ENCODE data around the gene KIF6. TPM values are rescaled to one million over a fixed set of nuclear protein-coding genes. Genes with fewer than 3 reads are reported as not detected.

KIF6 gene
- total RNA-seq, 2 experiments from 2014 or later = not detected

DNA sequence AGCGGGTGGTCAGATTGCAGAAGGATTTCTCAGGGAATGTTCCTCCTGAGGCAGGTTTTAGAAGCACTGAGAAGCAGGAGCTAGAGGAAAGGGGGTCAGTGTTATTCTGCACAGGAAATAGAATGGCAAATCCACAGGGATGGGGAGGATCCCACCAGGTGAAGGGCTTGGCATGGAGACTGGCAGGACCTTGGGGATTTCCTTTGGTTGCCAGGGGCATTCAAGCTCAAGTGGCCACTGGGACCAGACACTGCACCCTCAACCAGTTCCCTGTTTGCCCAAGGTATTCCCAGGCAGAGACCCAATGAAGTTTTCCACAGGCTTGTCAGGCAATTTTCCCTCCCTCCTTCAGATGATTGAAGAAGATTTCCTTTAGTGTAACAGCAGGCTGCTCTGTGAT lies 279.5 kb downstream of the KIF6 start:
- H3K9me3 Mint-ChIP-seq = no peaks in the 10 kb centered on the region
- POLR2A ChIA-PET = no interaction called here
- no peak overlapping the region for H3K4me3 Mint-ChIP-seq
- no peak for DNase-seq
- no peaks in the 10 kb centered on the region for H3K4me1 Mint-ChIP-seq
- CTCF ChIA-PET = no interaction called here
- H3K27me3 Mint-ChIP-seq = peaks cover 2% of the 10 kb centered on the region
- H3K27ac Mint-ChIP-seq = no peak overlapping the region
- H3K36me3 Mint-ChIP-seq (ENCODE audit: low read depth) = no peaks in the 10 kb centered on the region

GRCh38 chr6:39444479-39445019 lies 280.7 kb downstream of the KIF6 start:
- POLR2A ChIA-PET = no interaction called here
- Mint-ChIP-seq H3K9me3 (no peaks in the 10 kb centered on the region), H3K27ac (no peak overlapping the region), H3K4me3 (no peak overlapping the region), H3K36me3 (ENCODE audit: low read depth) (no peaks in the 10 kb centered on the region), H3K4me1 (no peaks in the 10 kb centered on the region), H3K27me3 (peaks cover 5% of the 10 kb centered on the region)
- CTCF ChIA-PET = interaction anchor here (0.7 kb wide), 1 partner anchor 31 kb away, joined by 4 read pairs; no protein-coding TSS in a partner anchor
- no peak for DNase-seq

GRCh38 chr6:39441986-39442385 lies 283.2 kb downstream of the KIF6 start:
- no peak for DNase-seq
- Mint-ChIP-seq H3K9me3 (peaks cover 2% of the 10 kb centered on the region), H3K4me1 (no peaks in the 10 kb centered on the region), H3K27me3 (peaks cover 3% of the 10 kb centered on the region), H3K36me3 (ENCODE audit: low read depth) (no peaks in the 10 kb centered on the region), H3K27ac (no peak overlapping the region), H3K4me3 (no peak overlapping the region)
- CTCF ChIA-PET = no interaction called here
- POLR2A ChIA-PET = no interaction called here

- Mint-ChIP-seq H3K36me3 (ENCODE audit: low read depth) (no peaks in the 10 kb centered on the region), H3K27me3 (peaks cover 3% of the 10 kb centered on the region), H3K4me1 (no peaks in the 10 kb centered on the region), H3K9me3 (peaks cover 2% of the 10 kb centered on the region), H3K4me3 (no peak overlapping the region), H3K27ac (no peak overlapping the region)
- ChIA-PET POLR2A (no interaction called here), CTCF (no interaction called here)
- DNase-seq = no peak
These were observed 283.9 kb downstream of the KIF6 start for GRCh38 chr6:39441301-39441700.

- peaks cover 2% of the 10 kb centered on the region for H3K9me3 Mint-ChIP-seq
These were observed 285.2 kb downstream of the KIF6 start for GRCh38 chr6:39440039-39440426.

DNA sequence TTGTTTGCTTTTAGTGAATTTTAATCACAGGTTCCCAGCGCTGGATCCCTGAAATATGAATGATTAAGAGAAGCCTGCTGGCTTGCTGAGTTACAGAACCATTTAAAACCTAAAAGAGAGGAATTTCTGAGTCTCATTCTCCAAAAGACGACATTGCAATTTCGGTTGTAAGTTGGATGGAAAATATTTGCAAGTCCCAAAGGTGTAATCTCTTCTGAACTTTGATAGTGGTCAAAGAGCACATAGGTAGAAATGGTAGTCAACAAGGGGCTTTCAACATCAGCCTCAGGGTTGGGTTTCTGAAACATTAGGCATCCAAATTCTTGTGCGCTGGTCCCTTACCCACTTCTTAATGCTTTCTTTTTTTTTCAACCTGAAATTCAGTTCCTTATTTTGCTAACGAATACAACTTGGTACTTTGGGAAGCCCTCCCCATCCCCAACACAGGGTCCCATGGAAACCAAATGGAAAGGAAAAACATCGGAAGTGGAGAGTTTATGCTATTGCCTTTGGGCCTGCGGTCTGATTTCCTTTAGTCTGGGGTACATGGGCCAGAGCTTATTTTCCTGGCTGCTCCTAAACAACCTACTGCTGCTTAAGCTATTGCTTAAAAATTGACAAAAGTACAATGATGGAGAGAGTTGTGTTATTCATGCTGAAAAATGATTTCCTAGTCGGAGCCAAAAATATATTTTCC lies 285.7 kb downstream of the KIF6 start:
- ChIA-PET POLR2A (no interaction called here), CTCF (interaction anchor here (1.4 kb wide), 1 partner anchor 11 kb away, joined by 5 read pairs; no protein-coding TSS in a partner anchor)
- peaks cover 6% of the 10 kb centered on the region for H3K27me3 Mint-ChIP-seq
- H3K36me3 Mint-ChIP-seq (ENCODE audit: low read depth) = no peaks in the 10 kb centered on the region
- H3K27ac Mint-ChIP-seq = no peak overlapping the region
- no peak overlapping the region for H3K4me3 Mint-ChIP-seq
- no peak for DNase-seq
- peaks cover 2% of the 10 kb centered on the region for H3K9me3 Mint-ChIP-seq
- no peaks in the 10 kb centered on the region for H3K4me1 Mint-ChIP-seq

More at GRCh38 chr6:39440039-39440426, 285.2 kb downstream of the KIF6 start:
- CTCF ChIA-PET = interaction anchor here (1.4 kb wide), 1 partner anchor 11 kb away, joined by 5 read pairs; no protein-coding TSS in a partner anchor
- peaks cover 6% of the 10 kb centered on the region for H3K27me3 Mint-ChIP-seq
- DNase-seq = no peak
- H3K4me3 Mint-ChIP-seq = no peak overlapping the region
- POLR2A ChIA-PET = no interaction called here
- H3K27ac Mint-ChIP-seq = no peak overlapping the region
- no peaks in the 10 kb centered on the region for H3K36me3 Mint-ChIP-seq (ENCODE audit: low read depth)
- no peaks in the 10 kb centered on the region for H3K4me1 Mint-ChIP-seq

GRCh38 chr6:39433630-39434029 lies 291.6 kb downstream of the KIF6 start:
- CTCF ChIA-PET = no interaction called here
- Mint-ChIP-seq H3K27ac (no peak overlapping the region), H3K9me3 (peaks cover 2% of the 10 kb centered on the region), H3K27me3 (peaks cover 4% of the 10 kb centered on the region), H3K36me3 (ENCODE audit: low read depth) (no peaks in the 10 kb centered on the region), H3K4me3 (no peak overlapping the region), H3K4me1 (peaks cover 5% of the 10 kb centered on the region)
- DNase-seq = no peak
- POLR2A ChIA-PET = no interaction called here

GRCh38 chr6:39432330-39433025 lies 292.7 kb downstream of the KIF6 start:
- CTCF ChIA-PET = no interaction called here

DNA sequence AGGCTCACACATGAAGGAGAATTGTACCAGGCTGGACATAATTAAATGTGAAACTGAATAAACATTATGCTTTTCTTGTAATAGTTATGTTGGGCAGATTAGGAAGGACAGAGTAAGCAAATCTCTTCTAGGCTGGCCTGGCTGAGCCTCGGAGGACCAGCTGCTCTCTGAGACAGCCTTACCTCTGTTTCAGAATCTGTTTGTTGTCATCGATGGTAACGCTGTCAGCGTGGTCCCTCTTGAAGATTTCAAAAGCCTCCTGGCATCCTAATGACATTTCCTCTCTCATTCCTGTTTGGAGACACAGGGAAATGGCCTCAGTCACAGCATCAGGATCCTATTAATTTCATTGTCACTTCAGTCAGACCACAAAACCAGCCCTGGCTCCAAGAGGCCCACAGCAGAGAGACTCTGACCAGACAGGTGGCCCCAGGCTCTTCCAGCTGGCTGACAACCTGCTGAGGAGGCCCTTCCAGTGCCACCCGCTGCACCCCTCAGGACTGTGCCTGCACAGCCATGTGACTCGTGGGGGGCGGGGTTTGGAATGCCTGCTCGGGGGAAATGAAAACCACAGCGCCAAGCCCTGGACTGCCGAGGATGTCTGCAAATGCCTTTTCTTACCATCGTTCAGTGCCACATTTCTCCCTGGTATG lies 294.2 kb downstream of the KIF6 start:
- ChIA-PET POLR2A (no interaction called here), CTCF (no interaction called here)
- Mint-ChIP-seq H3K9me3 (no peaks in the 10 kb centered on the region), H3K27me3 (peaks cover 8% of the 10 kb centered on the region), H3K36me3 (ENCODE audit: low read depth) (no peaks in the 10 kb centered on the region), H3K4me1 (peaks cover 5% of the 10 kb centered on the region), H3K27ac (no peak overlapping the region), H3K4me3 (no peak overlapping the region)
- no peak for DNase-seq

More at GRCh38 chr6:39432330-39433025, 292.7 kb downstream of the KIF6 start:
- Mint-ChIP-seq H3K27ac (no peak overlapping the region), H3K9me3 (peaks cover 1% of the 10 kb centered on the region), H3K27me3 (peaks cover 7% of the 10 kb centered on the region), H3K4me1 (peaks cover 5% of the 10 kb centered on the region), H3K4me3 (no peak overlapping the region), H3K36me3 (ENCODE audit: low read depth) (no peaks in the 10 kb centered on the region)
- DNase-seq = no peak
- POLR2A ChIA-PET = no interaction called here

GRCh38 chr6:39430446-39430845 lies 294.8 kb downstream of the KIF6 start:
- peaks cover 5% of the 10 kb centered on the region for H3K4me1 Mint-ChIP-seq
- H3K27ac Mint-ChIP-seq = no peak overlapping the region
- ChIA-PET POLR2A (no interaction called here), CTCF (no interaction called here)
- H3K36me3 Mint-ChIP-seq (ENCODE audit: low read depth) = no peaks in the 10 kb centered on the region
- DNase-seq = no peak
- peaks cover 7% of the 10 kb centered on the region for H3K27me3 Mint-ChIP-seq
- H3K9me3 Mint-ChIP-seq = no peaks in the 10 kb centered on the region
- H3K4me3 Mint-ChIP-seq = no peak overlapping the region

- H3K4me3 Mint-ChIP-seq = no peak overlapping the region
- H3K27me3 Mint-ChIP-seq = peaks cover 6% of the 10 kb centered on the region
- H3K4me1 Mint-ChIP-seq = peaks cover 5% of the 10 kb centered on the region
- no peak overlapping the region for H3K27ac Mint-ChIP-seq
- no peaks in the 10 kb centered on the region for H3K36me3 Mint-ChIP-seq (ENCODE audit: low read depth)
- no peak for DNase-seq
- ChIA-PET POLR2A (no interaction called here), CTCF (interaction anchor here (1.2 kb wide), 1 partner anchor 11 kb away, joined by 5 read pairs; no protein-coding TSS in a partner anchor)
- no peaks in the 10 kb centered on the region for H3K9me3 Mint-ChIP-seq
These were observed 296.4 kb downstream of the KIF6 start for GRCh38 chr6:39428816-39429215.

DNA sequence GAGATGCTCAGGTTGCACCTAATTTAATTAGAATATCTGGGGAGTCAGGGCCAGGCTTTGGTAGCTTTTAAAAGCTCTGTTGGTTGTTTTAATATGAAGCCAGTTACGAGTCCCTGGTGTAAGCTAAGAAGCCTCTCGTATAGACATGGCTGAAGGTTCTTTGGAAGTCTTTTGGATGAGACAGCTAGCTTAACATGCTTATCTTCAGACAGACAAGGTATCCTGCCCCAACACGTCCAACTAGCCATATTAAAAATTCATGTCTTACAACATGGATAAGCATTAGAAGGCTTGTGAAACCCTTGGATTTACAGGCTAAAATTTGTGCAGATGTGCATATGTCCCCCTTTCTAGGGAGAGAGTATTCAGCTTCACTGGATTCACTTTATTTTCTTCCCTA lies 297.1 kb downstream of the KIF6 start:
- H3K36me3 Mint-ChIP-seq (ENCODE audit: low read depth) = no peaks in the 10 kb centered on the region
- POLR2A ChIA-PET = no interaction called here
- H3K4me3 Mint-ChIP-seq = no peak overlapping the region
- no peak overlapping the region for H3K27ac Mint-ChIP-seq
- DNase-seq = no peak
- no peaks in the 10 kb centered on the region for H3K9me3 Mint-ChIP-seq
- CTCF ChIA-PET = interaction anchor here (0.6 to 1.2 kb wide), 2 partner anchors 12 to 368 kb away, joined by 5 read pairs; no protein-coding TSS in a partner anchor
- peaks cover 6% of the 10 kb centered on the region for H3K27me3 Mint-ChIP-seq
- peaks cover 5% of the 10 kb centered on the region for H3K4me1 Mint-ChIP-seq

DNA sequence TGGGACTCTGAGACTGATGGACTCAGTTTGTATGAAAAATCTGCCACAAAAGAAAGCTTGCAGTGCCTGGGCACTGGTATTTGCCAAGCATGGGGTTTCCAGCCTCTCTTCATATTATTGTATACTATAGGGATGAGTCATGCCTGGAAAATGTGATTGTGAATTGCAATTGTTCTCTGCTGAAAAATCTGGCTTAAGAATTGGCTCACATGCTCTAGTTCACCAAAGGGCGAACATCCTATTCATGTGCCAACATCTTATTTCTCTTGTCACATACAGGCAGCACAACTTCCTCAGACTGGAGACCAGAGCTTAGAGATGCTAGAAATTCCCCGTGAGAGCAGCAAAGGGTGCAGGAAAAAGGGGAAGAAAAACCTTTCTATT lies 299.1 kb downstream of the KIF6 start:
- Mint-ChIP-seq H3K36me3 (ENCODE audit: low read depth) (no peaks in the 10 kb centered on the region), H3K27ac (no peak overlapping the region), H3K27me3 (peaks cover 6% of the 10 kb centered on the region), H3K4me1 (no peaks in the 10 kb centered on the region), H3K4me3 (no peak overlapping the region), H3K9me3 (no peaks in the 10 kb centered on the region)
- no peak for DNase-seq
- ChIA-PET POLR2A (no interaction called here), CTCF (no interaction called here)

Data from activated CD4-positive, alpha-beta T cell treated with anti-CD3 and anti-CD28 coated beads, Interleukin-2, amount 10 ng/mL, durations not matched to agents 7 days and 5 days (primary cell).